H1 (cell line): ENCODE results near the gene MKX. TPM values are rescaled to one million over a fixed set of nuclear protein-coding genes. Genes with fewer than 3 reads are reported as not detected.

ENCODE experiments used
- CTCF ChIA-PET: fragments of 300-600 bp; sonication (Branson Sonifier 250); formaldehyde crosslinking; loops from one replicate; lab custom pipeline; 2021; ENCODE audit not compliant: partially characterized antibody; lab: Charles Lee
- POLR2A ChIA-PET: fragments of 300-600 bp; sonication (Branson Sonifier 250); formaldehyde crosslinking; loops from one replicate; lab custom pipeline; 2021; ENCODE audit warnings: inconsistent platforms; ENCODE audit not compliant: partially characterized antibody; lab: Charles Lee
- DNase-seq, 2 experiments: peaks; one replicate each; pipeline versions ENCODE4 v3.0.0 to v3.0.0-alpha.2; 2010 to 2022; ENCODE audit warnings: low spot score in 2 of 2, low read depth in 1 of 2, mixed read lengths in 1 of 2
- FAIRE-seq: peaks from 2 replicates; lab custom pipeline; 2011; peaks lifted over from hg19 to GRCh38; lab: Jason Lieb, UNC
- H2AFZ ChIP-seq: 2 replicates; pipeline ENCODE4 v1.8.1; 2012; ENCODE audit warnings: low read length, inconsistent platforms
- H2AK5ac ChIP-seq: 2 replicates; pipeline ENCODE4 v1.6.1; 2013; ENCODE audit warnings: low read depth, low read length
- H2BK120ac ChIP-seq: replicated peaks from 2 replicates; pipeline ENCODE3; 2013; ENCODE audit warnings: low read depth, low read length, inconsistent platforms
- H2BK12ac ChIP-seq: 2 replicates; pipeline ENCODE4 v1.6.1; 2013; ENCODE audit warnings: low read depth, low read length
- H2BK15ac ChIP-seq: 2 replicates; pipeline ENCODE4 v1.6.1; 2013; ENCODE audit warnings: low read length
- H2BK20ac ChIP-seq: 2 replicates; pipeline ENCODE4 v1.6.1; 2013; ENCODE audit warnings: low read length
- H2BK5ac ChIP-seq: 2 replicates; pipeline ENCODE4 v1.6.1; 2013; ENCODE audit warnings: low read depth, low read length
- H3K14ac ChIP-seq: 2 replicates; pipeline ENCODE4 v1.6.1; 2013; ENCODE audit warnings: inconsistent platforms; ENCODE audit not compliant: insufficient read length
- H3K18ac ChIP-seq: 2 replicates; pipeline ENCODE4 v1.6.1; 2013; ENCODE audit warnings: low read length; ENCODE audit errors: extremely low read depth
- H3K23ac ChIP-seq: 2 replicates; pipeline ENCODE4 v1.6.1; 2013; ENCODE audit warnings: inconsistent platforms; ENCODE audit not compliant: insufficient read length
- H3K23me2 ChIP-seq: 2 replicates; pipeline ENCODE4 v1.6.1; 2013; ENCODE audit warnings: low read depth, low read length
- H3K27ac ChIP-seq: 2 replicates; pipeline ENCODE4 v1.6.1; 2011; ENCODE audit warnings: low read depth, low read length, inconsistent platforms
- H3K27me3 ChIP-seq, 4 experiments: replicated peaks in 1 of 4; 1 replicate in 1 of 4; 2 replicates in 3 of 4; pipeline versions ENCODE4 v1.6.1 to v1.8.1; 2011 to 2013; ENCODE audit warnings: low read length in 3 of 4, mild to moderate bottlenecking in 3 of 4, inconsistent platforms in 2 of 4, mixed read lengths in 2 of 4, moderate library complexity in 1 of 4; ENCODE audit not compliant: control insufficient read depth in 3 of 4, insufficient read depth in 3 of 4; ENCODE audit errors: extremely low read depth in 1 of 4
- H3K36me3 ChIP-seq, 4 experiments: 2 replicates each; pipeline versions ENCODE4 v1.6.1 to v1.8.1; 2011 to 2013; ENCODE audit warnings: mild to moderate bottlenecking in 4 of 4, low read length in 3 of 4, moderate library complexity in 2 of 4, control low read depth in 1 of 4, inconsistent platforms in 1 of 4; ENCODE audit not compliant: insufficient read depth in 4 of 4, control insufficient read depth in 2 of 4
- H3K4ac ChIP-seq: replicated peaks from 2 replicates; pipeline ENCODE3; 2013; ENCODE audit warnings: low read length, low read depth, mixed read lengths, inconsistent platforms; ENCODE audit not compliant: insufficient read length
- H3K4me1 ChIP-seq, 4 experiments: replicated peaks in 1 of 4; 1 replicate in 1 of 4; 2 replicates in 3 of 4; pipeline versions ENCODE4 v1.6.1 to v1.8.1; 2011 to 2013; ENCODE audit warnings: low read length in 3 of 4, inconsistent platforms in 2 of 4, mixed read lengths in 1 of 4; ENCODE audit not compliant: insufficient read depth in 4 of 4, control insufficient read depth in 3 of 4
- H3K4me2 ChIP-seq, 2 experiments: 2 replicates each; pipeline versions ENCODE4 v1.6.1 to v1.8.1; 2011 to 2013; ENCODE audit warnings: low read depth in 2 of 2, low read length in 2 of 2, control low read depth in 1 of 2, inconsistent platforms in 1 of 2, mild to moderate bottlenecking in 1 of 2; ENCODE audit not compliant: insufficient read depth in 1 of 2
- H3K4me3 ChIP-seq, 4 experiments: fragments of 200-600, 300-600 bp in 1 of 4; sonication (generic), shearing (Covaris generic), sonication (Bioruptor Twin) in 1 of 4; 2 replicates each; pipeline versions ENCODE4 v1.5.1 to v1.8.1; 2011 to 2016; ENCODE audit warnings: low read length in 4 of 4, low read depth in 3 of 4, control low read depth in 2 of 4, inconsistent platforms in 2 of 4, mild to moderate bottlenecking in 2 of 4, mixed read lengths in 1 of 4, moderate library complexity in 1 of 4; ENCODE audit not compliant: insufficient read depth in 2 of 4; ENCODE audit errors: extremely low read depth in 1 of 4
- H3K56ac ChIP-seq: replicated peaks from 2 replicates; pipeline ENCODE3; 2013; ENCODE audit warnings: low read depth, mild to moderate bottlenecking, mixed read lengths, low read length, inconsistent platforms; ENCODE audit not compliant: insufficient read length
- H3K79me1 ChIP-seq: 2 replicates; pipeline ENCODE4 v1.6.1; 2013; ENCODE audit warnings: low read depth, low read length, control low read depth
- H3K79me2 ChIP-seq, 2 experiments: 2 replicates each; pipeline versions ENCODE4 v1.6.1 to v1.8.1; 2012 to 2013; ENCODE audit warnings: low read length in 2 of 2, mild to moderate bottlenecking in 2 of 2, inconsistent platforms in 1 of 2; ENCODE audit not compliant: insufficient read depth in 2 of 2, control insufficient read depth in 1 of 2
- H3K9ac ChIP-seq, 4 experiments: replicated peaks in 1 of 4; 1 replicate in 1 of 4; 2 replicates in 3 of 4; pipeline versions ENCODE4 v1.6.1 to v1.8.1; 2011 to 2013; ENCODE audit warnings: low read depth in 3 of 4, low read length in 3 of 4, control low read depth in 2 of 4, mild to moderate bottlenecking in 2 of 4, moderate library complexity in 2 of 4, inconsistent platforms in 1 of 4; ENCODE audit errors: extremely low read depth in 1 of 4
- H3K9me3 ChIP-seq, 2 experiments: 2 replicates each; pipeline versions ENCODE4 v1.6.1 to v1.8.1; 2012 to 2013; ENCODE audit warnings: mild to moderate bottlenecking in 2 of 2, moderate library complexity in 2 of 2, control low read depth in 1 of 2, inconsistent platforms in 1 of 2, low read depth in 1 of 2, low read length in 1 of 2, mixed read lengths in 1 of 2; ENCODE audit not compliant: insufficient read depth in 2 of 2
- H4K20me1 ChIP-seq, 2 experiments: replicated peaks in 1 of 2; 2 replicates each; pipeline versions ENCODE3 to v1.8.1; 2011 to 2013; ENCODE audit warnings: inconsistent platforms in 2 of 2, low read length in 2 of 2, mild to moderate bottlenecking in 1 of 2; ENCODE audit not compliant: insufficient read depth in 2 of 2, control insufficient read depth in 1 of 2
- H4K5ac ChIP-seq: 2 replicates; pipeline ENCODE4 v1.6.1; 2013; ENCODE audit warnings: low read length, low read depth, mixed read lengths, inconsistent platforms; ENCODE audit not compliant: insufficient read length
- H4K8ac ChIP-seq: 2 replicates; pipeline ENCODE4 v1.8.0; 2013; ENCODE audit warnings: mild to moderate bottlenecking, moderate library complexity, low read length, inconsistent platforms; ENCODE audit not compliant: insufficient read depth; ENCODE audit errors: extremely low read depth
- H4K91ac ChIP-seq: replicated peaks from 2 replicates; pipeline ENCODE3; 2013; ENCODE audit warnings: low read length, mixed read lengths, inconsistent platforms; ENCODE audit not compliant: insufficient read length
- BACH1 ChIP-seq: IDR thresholded peaks from 2 replicates; pipeline ENCODE4 v1.6.1; 2012; ENCODE audit warnings: low read length, improper control_type of control experiment
- BRCA1 ChIP-seq: IDR thresholded peaks from 2 replicates; pipeline ENCODE4 v1.6.1; 2012; ENCODE audit warnings: low read depth, low read length, improper control_type of control experiment
- CBX8 ChIP-seq: fragments of 300-800, 300-1000 bp; sonication (generic); IDR thresholded peaks from 2 replicates; pipeline ENCODE4 v1.7.1; 2016; ENCODE audit warnings: low read depth, low read length, borderline replicate concordance
- CREB1 ChIP-seq: IDR thresholded peaks from 2 replicates; pipeline ENCODE4 v1.6.1; 2012; ENCODE audit warnings: inconsistent platforms
- EGR1 ChIP-seq: IDR thresholded peaks from 2 replicates; pipeline ENCODE4 v1.6.1; 2011; ENCODE audit warnings: low read depth, low read length, borderline replicate concordance
- EZH2 ChIP-seq: fragments of 200-600 bp; sonication (generic); IDR thresholded peaks from 2 replicates; pipeline ENCODE4 v1.7.1; 2012; ENCODE audit warnings: low read depth, mild to moderate bottlenecking, moderate library complexity, low read length, inconsistent platforms; ENCODE audit not compliant: severe bottlenecking
- HDAC6 ChIP-seq: IDR thresholded peaks from one replicate; pipeline ENCODE4 v1.7.1; 2012; ENCODE audit warnings: low read depth, mild to moderate bottlenecking, inconsistent platforms, low read length, moderate library complexity
- SIRT6 ChIP-seq: IDR thresholded peaks from one replicate; pipeline ENCODE4 v1.7.1; 2012; ENCODE audit warnings: low read length, inconsistent platforms
- SRF ChIP-seq: IDR thresholded peaks from 2 replicates; pipeline ENCODE4 v1.6.1; 2011; ENCODE audit warnings: mild to moderate bottlenecking, low read depth, low read length, moderate library complexity
- TBP ChIP-seq: IDR thresholded peaks from 2 replicates; pipeline ENCODE4 v1.6.1; 2011; ENCODE audit warnings: low read depth, low read length, improper control_type of control experiment
- ZNF274 ChIP-seq: IDR thresholded peaks from 2 replicates; pipeline ENCODE4 v1.7.0; 2012; ENCODE audit warnings: low read length, borderline replicate concordance; ENCODE audit errors: extremely low read depth
- WGBS, 2 experiments: shearing (Covaris generic) in 1 of 2; methylation state at CpG; one replicate each; pipeline versions ENCODE4 v1.1.6 to v1.1.7; 2013 to 2015; ENCODE audit warnings: low lambda C conversion rate in 2 of 2, mixed read lengths in 2 of 2, inconsistent platforms in 1 of 2, low coverage in 1 of 2, missing lambda C conversion rate in 1 of 2; ENCODE audit not compliant: insufficient replicate concordance in 2 of 2, insufficient coverage in 1 of 2, insufficient read length in 1 of 2; ENCODE audit errors: extremely low coverage in 1 of 2, missing lambda C conversion rate in 1 of 2; 5-methylcytosine and 5-hydroxymethylcytosine counted together
- polyA plus RNA-seq, 7 experiments: library from polyadenylated mRNA; depleted of rRNA in 3 of 7; stranded (reverse) in 5 of 7; unstranded in 2 of 7; fragments of >200 nt in 5 of 7; fragments of 200-250 nt in 2 of 7; gene quantifications; 1 replicate in 5 of 7; 2 replicates in 1 of 7; 4 replicates in 1 of 7; pipeline versions ENCODE4 v1.2.1 to v1.2.3, GENCODE V29; 2011 to 2013; ENCODE audit warnings: missing spikeins in 2 of 7, mixed read lengths in 2 of 7
- total RNA-seq: library from RNA; stranded (reverse); fragmentation: NEBNext Ultra II Directional; extraction: Animal tissue kit (Norgen Biotek cat#: 25700); gene quantifications from 2 replicates; pipeline ENCODE4 v1.2.1, GENCODE V29; 2021
- TF ChIP-seq, protein P1 (sequence below), 3 experiments: IDR thresholded peaks; 1 replicate in 2 of 3; 2 replicates in 1 of 3; pipeline versions ENCODE4 v1.5.1 to v1.6.1; 2011; ENCODE audit warnings: low read length in 3 of 3, mild to moderate bottlenecking in 3 of 3, inconsistent platforms in 2 of 3, low read depth in 1 of 3, moderate library complexity in 1 of 3; ENCODE audit not compliant: insufficient read depth in 1 of 3; ENCODE audit errors: control extremely low read depth in 1 of 3

The MKX gene
- total and polyA plus RNA-seq, 2 of the 8 experiments (the other 6 are each of a cell fraction or from before 2014, with no cell fraction given), result 0.21 to 1.3 TPM

DNA sequence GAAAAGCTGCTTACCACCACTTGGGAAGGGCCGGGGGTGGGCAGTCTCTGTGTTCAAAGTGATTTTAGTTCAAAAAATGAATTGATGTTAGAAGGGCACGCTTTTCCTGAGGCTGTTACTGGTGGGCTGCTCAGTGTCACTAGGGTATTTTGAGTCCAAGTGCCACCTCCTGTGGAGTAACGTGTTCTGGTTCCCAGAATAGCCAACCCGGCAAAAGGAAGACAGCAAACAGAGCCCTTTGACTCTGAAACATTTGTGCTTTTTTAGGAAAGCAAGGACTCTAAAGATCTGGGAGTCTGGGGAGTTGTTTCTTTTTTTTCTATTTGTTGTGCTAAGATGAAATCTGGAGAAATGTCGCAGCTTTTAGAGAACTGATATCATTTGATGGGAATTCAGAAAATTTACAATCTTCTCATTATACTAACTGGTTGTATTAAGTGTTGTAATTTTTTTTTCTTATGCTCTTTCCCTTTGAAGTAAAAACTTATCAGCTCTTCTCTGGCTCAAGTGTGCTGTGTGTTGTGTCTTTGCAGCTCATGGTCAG is 66.2 kb downstream of the MKX start:
- Histone ChIP-seq H3K14ac (no peak overlapping the region), H2BK5ac (no peak overlapping the region), H2AK5ac (no peak overlapping the region), H3K36me3 (no peaks in the 10 kb centered on the region), H2BK15ac (no peak overlapping the region), H3K18ac (no peak overlapping the region), H3K4me1 (peaks cover 0 to 5% (median 0%) of the 10 kb centered on the region in 4 experiments; a peak in 1 of 7 replicates), H2BK12ac (no peak overlapping the region), H3K23ac (no peak overlapping the region), H3K79me2 (no peaks in the 10 kb centered on the region), H4K5ac (no peak overlapping the region), H3K4me2 (no peak overlapping the region), H3K56ac (no peak overlapping the region), H3K27me3 (no peaks in the 10 kb centered on the region), H2AFZ (no peak overlapping the region), H3K4ac (no peak overlapping the region), H4K8ac (no peak overlapping the region), H3K9me3 (no peaks in the 10 kb centered on the region), H2BK20ac (no peak overlapping the region), H4K91ac (no peak overlapping the region), H3K79me1 (no peaks in the 10 kb centered on the region), H2BK120ac (no peak overlapping the region), H3K9ac (no peak overlapping the region), H3K4me3 (no peak overlapping the region), H3K27ac (no peak overlapping the region), H4K20me1 (no peaks in the 10 kb centered on the region), H3K23me2 (no peaks in the 10 kb centered on the region)
- 70% methylated on average over 5 of the region's 5 CpGs; no CpG with 5 or more reads in 1 of the 2 experiments for WGBS, 2 experiments
- CTCF ChIA-PET, result interaction anchor here (0.6 to 1.1 kb wide), 8 partner anchors 25 to 647 kb away, joined by 3 to 4 read pairs (median 3); no protein-coding TSS in a partner anchor
- no peak for FAIRE-seq
- no peak for DNase-seq
- POLR2A ChIA-PET, result interaction anchor here (0.6 kb wide), 1 partner anchor 597 kb away, joined by 3 read pairs; no protein-coding TSS in a partner anchor
- TF ChIP-seq BRCA1 (no peak), CREB1 (no peak), SRF (no peak), TBP (no peak), ZNF274 (no peak), SIRT6 (no peak), EGR1 (no peak), HDAC6 (no peak), CBX8 (no peak), EZH2 (no peak), BACH1 (no peak)
- TF ChIP-seq, protein P1, sequence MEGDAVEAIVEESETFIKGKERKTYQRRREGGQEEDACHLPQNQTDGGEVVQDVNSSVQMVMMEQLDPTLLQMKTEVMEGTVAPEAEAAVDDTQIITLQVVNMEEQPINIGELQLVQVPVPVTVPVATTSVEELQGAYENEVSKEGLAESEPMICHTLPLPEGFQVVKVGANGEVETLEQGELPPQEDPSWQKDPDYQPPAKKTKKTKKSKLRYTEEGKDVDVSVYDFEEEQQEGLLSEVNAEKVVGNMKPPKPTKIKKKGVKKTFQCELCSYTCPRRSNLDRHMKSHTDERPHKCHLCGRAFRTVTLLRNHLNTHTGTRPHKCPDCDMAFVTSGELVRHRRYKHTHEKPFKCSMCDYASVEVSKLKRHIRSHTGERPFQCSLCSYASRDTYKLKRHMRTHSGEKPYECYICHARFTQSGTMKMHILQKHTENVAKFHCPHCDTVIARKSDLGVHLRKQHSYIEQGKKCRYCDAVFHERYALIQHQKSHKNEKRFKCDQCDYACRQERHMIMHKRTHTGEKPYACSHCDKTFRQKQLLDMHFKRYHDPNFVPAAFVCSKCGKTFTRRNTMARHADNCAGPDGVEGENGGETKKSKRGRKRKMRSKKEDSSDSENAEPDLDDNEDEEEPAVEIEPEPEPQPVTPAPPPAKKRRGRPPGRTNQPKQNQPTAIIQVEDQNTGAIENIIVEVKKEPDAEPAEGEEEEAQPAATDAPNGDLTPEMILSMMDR (IDR thresholded peaks at IDR 0.05; ENCODE audit: control extremely low read depth in 1 of 3, insufficient read depth in 1 of 3, low read depth in 1 of 3, low read length in 3 of 3), result no peak
